HS-27A (cell line): ENCODE measurements around the gene TMEM51.

Source experiments
- DNase-seq: peaks from one replicate; pipeline ENCODE4 v3.0.0-alpha.2; 2012; ENCODE audit warnings: low read depth, missing footprints

TMEM51 gene

GRCh38 chr1:15218287-15219279 is 65.0 kb downstream of the TMEM51 start:
- DNase-seq: no peak

GRCh38 chr1:15219280-15220023 is 65.9 kb downstream of the TMEM51 start:
- no peak for DNase-seq

- DNase-seq: no peak
These were observed 66.5 kb downstream of the TMEM51 start for GRCh38 chr1:15220024-15220392.

GRCh38 chr1:15220825-15221431 is 67.4 kb downstream of the TMEM51 start:
- no peak for DNase-seq

GRCh38 chr1:15222653-15223303 is 69.2 kb downstream of the TMEM51 start:
- DNase-seq: no peak

GRCh38 chr1:15224259-15224869 is 70.8 kb downstream of the TMEM51 start:
- DNase-seq: no peak

GRCh38 chr1:15224974-15225373 is 71.4 kb downstream of the TMEM51 start:
- DNase-seq: no peak

- no peak for DNase-seq
These were observed 71.9 kb downstream of the TMEM51 start for GRCh38 chr1:15225461-15225860.

- no peak for DNase-seq
These were observed 73.1 kb downstream of the TMEM51 start for GRCh38 chr1:15226388-15227255.

- DNase-seq: no peak
These were observed 76.2 kb downstream of the TMEM51 start for GRCh38 chr1:15229707-15230131.

- DNase-seq: no peak
These were observed 78.2 kb downstream of the TMEM51 start for GRCh38 chr1:15231714-15232201.

GRCh38 chr1:15233689-15234088 is 80.1 kb downstream of the TMEM51 start:
- no peak for DNase-seq

- DNase-seq: no peak
These were observed 82.8 kb downstream of the TMEM51 start for GRCh38 chr1:15236321-15236721.

GRCh38 chr1:15236746-15237145 is 83.2 kb downstream of the TMEM51 start:
- DNase-seq: no peak

- DNase-seq: no peak
These were observed 85.2 kb downstream of the TMEM51 start for GRCh38 chr1:15238789-15239188.

- DNase-seq: no peak
These were observed 89.2 kb downstream of the TMEM51 start for GRCh38 chr1:15242766-15243165.

- DNase-seq: no peak
These were observed 89.9 kb downstream of the TMEM51 start for GRCh38 chr1:15243275-15244043.

- DNase-seq: no peak
These were observed 91.3 kb downstream of the TMEM51 start for GRCh38 chr1:15244813-15245212.

GRCh38 chr1:15245593-15246360 is 92.2 kb downstream of the TMEM51 start:
- DNase-seq: no peak
